Brain microvascular endothelial cell (primary cell): ENCODE measurements around the gene RDM1.

Experiments
- DNase-seq: peaks from one replicate; pipeline ENCODE4 v3.0.0-alpha.2; 2020
- H3K27ac ChIP-seq: fragments of 250-450 bp; sonication (Bioruptor Pico); 2 replicates; pipeline ENCODE4 v1.5.1; 2020; ENCODE audit warnings: mild to moderate bottlenecking, moderate library complexity
- H3K27me3 ChIP-seq: fragments of 250-450 bp; sonication (Bioruptor Pico); replicated peaks from 2 replicates; pipeline ENCODE4 v1.5.1; 2020; ENCODE audit warnings: mild to moderate bottlenecking
- H3K36me3 ChIP-seq: fragments of 250-450 bp; sonication (Bioruptor Pico); replicated peaks from 2 replicates; pipeline ENCODE4 v1.5.1; 2020; ENCODE audit warnings: mild to moderate bottlenecking
- H3K4me3 ChIP-seq: 2 replicates; pipeline ENCODE4 v1.5.1; 2011; ENCODE audit warnings: low read depth, mild to moderate bottlenecking, control low read depth, low read length, moderate library complexity
- CTCF ChIP-seq: IDR thresholded peaks from 2 replicates; pipeline ENCODE4 v1.5.1; 2011; ENCODE audit warnings: low read depth, mild to moderate bottlenecking, moderate library complexity, low read length, control low read depth, inconsistent platforms; ENCODE audit errors: missing control alignments
- in situ Hi-C: cut with HindIII; loops from 2 replicates; pipeline ENCODE4 v1.10.0; 2017; ENCODE audit warnings: low sequenced_read_pairs, low pct_ligation_motif_present

RDM1 gene

DNA sequence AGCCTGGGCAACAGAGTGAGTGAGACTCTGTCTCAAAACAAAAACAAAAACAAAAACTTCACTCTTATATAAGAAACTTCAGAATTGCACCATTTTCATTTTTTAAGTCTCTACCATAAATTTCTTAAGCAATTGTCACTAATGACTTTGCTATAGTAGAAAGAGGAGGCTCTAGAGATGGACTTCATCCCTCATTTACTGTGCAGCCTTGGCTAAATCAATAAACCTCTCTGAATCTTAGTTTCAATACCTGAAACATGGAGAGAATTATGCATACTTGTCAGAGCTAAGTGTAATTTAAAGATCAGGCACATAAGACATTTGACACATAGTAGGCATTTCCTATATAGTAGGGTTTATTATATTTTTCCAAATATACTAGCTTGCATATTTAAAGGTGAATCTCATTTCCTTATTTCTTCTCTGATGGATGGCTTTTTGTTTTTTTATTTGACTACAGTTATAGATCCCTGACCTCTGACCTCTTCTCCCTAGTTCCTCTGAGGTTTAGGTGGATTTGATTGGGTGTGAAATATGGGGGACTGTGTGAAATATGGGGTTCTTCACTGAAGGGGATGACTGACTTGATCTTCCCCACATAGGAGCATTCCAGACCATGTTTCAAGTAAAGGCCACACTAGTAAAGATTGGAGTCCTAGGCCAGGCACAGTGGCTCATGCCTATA lies 53.1 kb downstream of the RDM1 start:
- Histone ChIP-seq H3K27ac (no peak overlapping the region), H3K36me3 (no peaks in the 10 kb centered on the region)

DNA sequence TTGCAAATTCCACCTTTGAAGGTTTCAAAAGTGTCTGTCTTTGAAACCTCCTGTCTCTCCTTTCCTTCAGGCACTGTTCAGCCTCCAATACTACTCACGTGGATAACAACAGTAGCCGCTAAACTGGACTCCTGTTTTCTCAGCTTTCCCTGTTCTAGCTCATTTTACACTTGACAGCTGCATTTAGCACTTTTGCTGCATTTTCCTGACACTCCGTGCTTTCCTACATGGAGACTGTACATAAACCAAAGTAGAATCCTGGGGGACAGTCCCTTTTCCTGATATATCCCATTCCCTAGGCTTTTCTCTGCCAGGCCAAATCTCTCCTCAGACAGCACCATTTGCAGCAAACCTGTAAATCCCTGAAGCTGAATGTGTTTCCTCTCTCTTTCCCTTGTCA lies 54.0 kb downstream of the RDM1 start:
- DNase-seq = no peak
- Histone ChIP-seq H3K27me3 (no peaks in the 10 kb centered on the region), H3K27ac (no peak overlapping the region), H3K4me3 (no peak overlapping the region), H3K36me3 (no peaks in the 10 kb centered on the region)
- TF ChIP-seq CTCF = no peak
- in situ Hi-C loops = no loop called here

More for the DNA sequence above, 53.1 kb downstream of the RDM1 start:
- Histone ChIP-seq H3K4me3 (no peak overlapping the region), H3K27me3 (no peaks in the 10 kb centered on the region)
- in situ Hi-C loops = no loop called here
- no peak for DNase-seq
- no peak for TF ChIP-seq CTCF

DNA sequence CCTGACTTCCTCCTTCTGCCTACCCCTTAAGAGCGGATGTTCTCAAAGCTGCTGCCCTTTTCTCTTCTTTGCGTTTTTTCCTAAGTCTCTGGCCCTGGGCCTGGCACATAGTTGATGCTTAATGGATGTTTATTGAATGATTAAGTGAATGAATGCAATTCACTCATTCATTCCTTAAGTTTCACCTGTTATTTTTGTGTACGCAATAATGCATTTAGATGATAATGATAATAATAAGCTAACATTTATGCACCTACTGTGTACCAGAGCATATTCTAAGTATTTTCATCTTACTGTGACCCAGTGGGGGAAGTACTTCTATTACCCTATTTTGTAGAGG lies 54.8 kb downstream of the RDM1 start:
- no peak for TF ChIP-seq CTCF
- in situ Hi-C loops = no loop called here
- Histone ChIP-seq H3K4me3 (no peak overlapping the region), H3K27ac (no peak overlapping the region), H3K27me3 (no peaks in the 10 kb centered on the region), H3K36me3 (no peaks in the 10 kb centered on the region)
- no peak for DNase-seq

DNA sequence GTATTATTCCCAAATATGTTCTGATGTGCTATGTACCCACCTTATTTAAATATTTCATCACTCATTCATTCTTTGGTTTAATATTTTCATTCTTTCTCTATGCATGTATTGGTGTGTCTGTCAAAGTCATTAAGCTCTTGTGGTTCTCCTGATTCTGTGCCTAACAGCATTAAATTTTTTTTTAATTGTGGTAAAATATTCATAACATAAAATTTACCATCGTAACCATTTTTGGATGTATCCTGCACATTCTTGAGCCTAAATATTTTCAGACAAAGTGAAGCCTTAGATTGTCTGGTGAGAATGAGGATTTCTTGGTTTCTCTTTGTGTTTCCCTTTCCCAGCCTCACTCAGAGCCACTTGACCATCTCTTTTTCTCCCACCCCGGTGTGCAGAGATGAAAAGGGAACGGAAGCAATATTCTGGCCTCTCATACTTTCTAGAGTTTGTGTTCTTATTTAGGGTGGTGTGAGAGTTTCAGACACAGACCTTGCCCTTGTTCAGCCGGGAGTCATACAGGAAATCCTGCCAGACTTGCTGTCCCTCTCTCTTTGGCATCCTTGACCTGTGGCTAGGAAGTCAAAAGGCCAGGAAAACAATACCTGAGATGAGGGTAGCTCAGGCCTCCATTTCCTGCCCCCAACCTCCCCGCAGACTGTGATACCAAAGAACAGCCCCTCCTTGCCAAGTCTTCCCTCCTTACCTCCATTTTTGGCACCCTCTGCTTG lies 55.3 kb downstream of the RDM1 start:
- in situ Hi-C loops = no loop called here
- Histone ChIP-seq H3K27ac (no peak overlapping the region), H3K27me3 (no peaks in the 10 kb centered on the region), H3K36me3 (no peaks in the 10 kb centered on the region), H3K4me3 (no peak overlapping the region)
- no peak for DNase-seq
- TF ChIP-seq CTCF = no peak

GRCh38 chr17:35872196-35872980 lies 58.2 kb downstream of the RDM1 start:
- Histone ChIP-seq H3K36me3 (no peaks in the 10 kb centered on the region), H3K27ac (no peak overlapping the region), H3K4me3 (no peak overlapping the region), H3K27me3 (no peaks in the 10 kb centered on the region)
- in situ Hi-C loops = no loop called here
- no peak for DNase-seq
- no peak for TF ChIP-seq CTCF
